Endothelial cell of umbilical vein (primary cell): ENCODE data around the gene GFAP. TPM values are rescaled to one million over a fixed set of nuclear protein-coding genes. Genes with fewer than 3 reads are reported as not detected.

Source experiments
- BruUV-seq: library from RNA; stranded (reverse); fragments of 400-500 nt; replicated peaks from 2 replicates; lab custom pipeline; 2021; lab: Mats Ljungman, UMichigan
- CTCF ChIA-PET: fragments of 300-600, 350-600 bp; sonication (Branson Sonifier 250); formaldehyde crosslinking; loops from one replicate; lab custom pipeline; 2021; ENCODE audit warnings: antibody characterized with exemption, inconsistent platforms; lab: Charles Lee
- POLR2A ChIA-PET: fragments of 300-600, 350-600 bp; sonication (Branson Sonifier 250); formaldehyde crosslinking; loops from one replicate; lab custom pipeline; 2021; ENCODE audit warnings: antibody characterized with exemption, inconsistent platforms; lab: Charles Lee
- DNase-seq: peaks from one replicate; pipeline ENCODE4 v3.0.0-alpha.2; 2011; ENCODE audit warnings: low read depth, low spot score
- FAIRE-seq: peaks from 2 replicates; lab custom pipeline; 2011; peaks lifted over from hg19 to GRCh38; lab: Jason Lieb, UNC
- H2AFZ ChIP-seq: 2 replicates; pipeline ENCODE4 v1.6.0; 2012; ENCODE audit warnings: low read depth, low read length, control low read depth, inconsistent platforms
- H3K27ac ChIP-seq: 2 replicates; pipeline ENCODE4 v1.5.1; 2011; ENCODE audit warnings: low read depth, mild to moderate bottlenecking, control low read depth, low read length, moderate library complexity; ENCODE audit not compliant: insufficient read depth
- H3K27me3 ChIP-seq, 2 experiments: 2 replicates each; pipeline versions ENCODE4 v1.6.0 to v1.6.1; 2011; ENCODE audit warnings: low read length in 2 of 2, mixed read lengths in 1 of 2; ENCODE audit not compliant: control insufficient read depth in 2 of 2, insufficient read depth in 2 of 2
- H3K36me3 ChIP-seq, 2 experiments: 2 replicates in 1 of 2; 3 replicates in 1 of 2; pipeline ENCODE4 v1.5.1; 2011; ENCODE audit warnings: low read length in 2 of 2, mild to moderate bottlenecking in 1 of 2, moderate library complexity in 1 of 2; ENCODE audit not compliant: control insufficient read depth in 2 of 2, insufficient read depth in 2 of 2; ENCODE audit errors: extremely low read depth in 1 of 2
- H3K4me1 ChIP-seq: 3 replicates; pipeline ENCODE4 v1.5.1; 2011; ENCODE audit warnings: mild to moderate bottlenecking, low read length; ENCODE audit not compliant: control insufficient read depth, insufficient read depth; ENCODE audit errors: extremely low read depth
- H3K4me2 ChIP-seq: 2 replicates; pipeline ENCODE4 v1.6.1; 2011; ENCODE audit warnings: low read length, control low read depth, mixed read lengths; ENCODE audit not compliant: insufficient read depth
- H3K4me3 ChIP-seq, 3 experiments: fragments of 200-600 bp in 1 of 3; sonication (generic), shearing (Covaris generic) in 1 of 3; replicated peaks in 1 of 3; 2 replicates each; pipeline ENCODE4 v1.5.1; 2011 to 2016; ENCODE audit warnings: control low read depth in 3 of 3, low read length in 3 of 3, mild to moderate bottlenecking in 2 of 3, inconsistent platforms in 1 of 3, low read depth in 1 of 3, moderate library complexity in 1 of 3; ENCODE audit not compliant: insufficient read depth in 1 of 3
- H3K79me2 ChIP-seq: 2 replicates; pipeline ENCODE4 v1.6.0; 2012; ENCODE audit warnings: low read length, inconsistent platforms; ENCODE audit not compliant: control insufficient read depth, insufficient read depth
- H3K9ac ChIP-seq: replicated peaks from 2 replicates; pipeline ENCODE3; 2011; ENCODE audit warnings: low read length, control low read depth; ENCODE audit not compliant: insufficient read depth; ENCODE audit errors: extremely low read depth
- H3K9me1 ChIP-seq: replicated peaks from 3 replicates; pipeline ENCODE4 v1.6.0; 2011; ENCODE audit warnings: mild to moderate bottlenecking, low read length; ENCODE audit not compliant: control insufficient read depth, insufficient read depth; ENCODE audit errors: extremely low read depth
- H3K9me3 ChIP-seq: replicated peaks from 2 replicates; pipeline ENCODE4 v1.5.1; 2012; ENCODE audit warnings: low read length, inconsistent platforms; ENCODE audit not compliant: control insufficient read depth, insufficient read depth
- H4K20me1 ChIP-seq: replicated peaks from 2 replicates; pipeline ENCODE3; 2011; ENCODE audit warnings: mild to moderate bottlenecking, low read length; ENCODE audit not compliant: control insufficient read depth, insufficient read depth; ENCODE audit errors: extremely low read depth
- EZH2 ChIP-seq: IDR thresholded peaks from 2 replicates; pipeline ENCODE4 v1.6.1; 2012; ENCODE audit warnings: borderline replicate concordance, low read depth, mild to moderate bottlenecking, moderate library complexity, low read length, inconsistent platforms; ENCODE audit not compliant: severe bottlenecking
- FOS ChIP-seq: IDR thresholded peaks from 2 replicates; pipeline ENCODE4 v1.6.1; 2011; ENCODE audit warnings: mild to moderate bottlenecking, low read length, moderate library complexity, borderline replicate concordance; ENCODE audit not compliant: insufficient read depth
- GATA2 ChIP-seq: IDR thresholded peaks from 2 replicates; pipeline ENCODE4 v1.7.0; 2011; ENCODE audit warnings: low read depth, mild to moderate bottlenecking, moderate library complexity, mixed read lengths, low read length; ENCODE audit not compliant: insufficient read length, insufficient read depth
- JUN ChIP-seq: IDR thresholded peaks from 2 replicates; pipeline ENCODE4 v1.6.1; 2011; ENCODE audit warnings: borderline replicate concordance, low read depth; ENCODE audit not compliant: insufficient read length, insufficient read depth
- MYC ChIP-seq: IDR thresholded peaks from one replicate; pipeline ENCODE4 v1.6.1; 2011; ENCODE audit warnings: mild to moderate bottlenecking, low read depth, low read length
- POLR2A ChIP-seq: IDR thresholded peaks from 2 replicates; pipeline ENCODE4 v1.6.1; 2012; ENCODE audit warnings: low read depth, mild to moderate bottlenecking, control low read depth, low read length
- POLR2AphosphoS5 ChIP-seq: IDR thresholded peaks from 2 replicates; pipeline ENCODE4 v1.6.1; 2012; ENCODE audit warnings: low read depth, mild to moderate bottlenecking, control low read depth, low read length, moderate library complexity; ENCODE audit not compliant: insufficient read depth
- dilution Hi-C: fragments of 300-500 bp; cut with MboI; formaldehyde crosslinking; loops from one replicate; pipeline ENCODE4 v1.15.0; 2019; ENCODE audit warnings: low sequenced_read_pairs; ENCODE audit not compliant: extremely low pct_ligation_motif_present
- intact Hi-C: fragments of 100-400 bp; cut with micrococcal nuclease; formaldehyde crosslinking; loops from one replicate; pipeline ENCODE4 v1.10.0; 2022
- polyA plus RNA-seq, 4 experiments: library from polyadenylated mRNA; depleted of rRNA in 3 of 4; stranded (reverse) in 3 of 4; unstranded in 1 of 4; fragments of >200 nt; gene quantifications; 2 replicates each; pipeline versions ENCODE4 v1.2.1 to v1.2.3, GENCODE V29; 2011 to 2012; ENCODE audit warnings: missing spikeins in 1 of 4
- total RNA-seq: library from RNA; stranded (reverse); gene quantifications from 2 replicates; pipeline ENCODE4 v1.2.3, GENCODE V29; 2021
- TF ChIP-seq, protein P1 (sequence below): IDR thresholded peaks from 2 replicates; pipeline ENCODE4 v1.6.1; 2011; ENCODE audit not compliant: insufficient read depth, insufficient read length
- TF ChIP-seq, protein P2 (sequence below), 2 donors: IDR thresholded peaks; 1 replicate in 1 of 2; 2 replicates in 1 of 2; pipeline ENCODE4 v1.5.1; 2011; ENCODE audit warnings: low read length in 2 of 2, mild to moderate bottlenecking in 2 of 2, moderate library complexity in 2 of 2, control low read depth in 1 of 2, inconsistent platforms in 1 of 2, low read depth in 1 of 2; ENCODE audit not compliant: insufficient read depth in 1 of 2; ENCODE audit errors: extremely low read depth in 1 of 2

The GFAP gene
- total and polyA plus RNA-seq, 2 donors (not counting 3 experiments of a cell fraction or from before 2014, with no cell fraction given): 0.07 to 0.42 TPM

DNA sequence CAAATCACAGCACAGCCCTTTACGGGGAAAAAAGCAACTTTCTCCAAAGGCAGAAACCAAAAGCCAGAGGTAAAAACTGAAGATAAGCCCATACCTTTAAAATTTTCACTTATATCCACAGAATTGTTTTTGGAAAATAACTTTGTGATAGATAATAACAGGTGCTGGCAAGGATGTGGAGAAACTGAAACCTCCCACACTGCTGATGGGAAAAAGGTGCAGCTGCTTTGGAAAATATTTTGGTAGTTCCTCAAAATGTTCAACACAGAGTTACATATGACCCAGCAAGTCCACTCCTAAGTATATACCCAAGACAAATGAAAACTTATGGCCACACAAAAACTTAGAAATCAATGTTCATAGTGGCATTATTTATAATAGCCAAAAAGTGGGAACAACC is 28.3 kb downstream of the GFAP start:
- no peaks in the 10 kb centered on the region for H3K9me3 ChIP-seq
- H4K20me1 ChIP-seq: no peaks in the 10 kb centered on the region
- no TSS peak for BruUV-seq
- TF ChIP-seq POLR2AphosphoS5: no peak
- no peak for TF ChIP-seq EZH2
- no peak for TF ChIP-seq FOS
- TF ChIP-seq, protein P1, sequence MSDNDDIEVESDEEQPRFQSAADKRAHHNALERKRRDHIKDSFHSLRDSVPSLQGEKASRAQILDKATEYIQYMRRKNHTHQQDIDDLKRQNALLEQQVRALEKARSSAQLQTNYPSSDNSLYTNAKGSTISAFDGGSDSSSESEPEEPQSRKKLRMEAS: no peak
- no peak for TF ChIP-seq POLR2A
- TF ChIP-seq GATA2: no peak
- TF ChIP-seq JUN: no peak
- TF ChIP-seq, protein P2, sequence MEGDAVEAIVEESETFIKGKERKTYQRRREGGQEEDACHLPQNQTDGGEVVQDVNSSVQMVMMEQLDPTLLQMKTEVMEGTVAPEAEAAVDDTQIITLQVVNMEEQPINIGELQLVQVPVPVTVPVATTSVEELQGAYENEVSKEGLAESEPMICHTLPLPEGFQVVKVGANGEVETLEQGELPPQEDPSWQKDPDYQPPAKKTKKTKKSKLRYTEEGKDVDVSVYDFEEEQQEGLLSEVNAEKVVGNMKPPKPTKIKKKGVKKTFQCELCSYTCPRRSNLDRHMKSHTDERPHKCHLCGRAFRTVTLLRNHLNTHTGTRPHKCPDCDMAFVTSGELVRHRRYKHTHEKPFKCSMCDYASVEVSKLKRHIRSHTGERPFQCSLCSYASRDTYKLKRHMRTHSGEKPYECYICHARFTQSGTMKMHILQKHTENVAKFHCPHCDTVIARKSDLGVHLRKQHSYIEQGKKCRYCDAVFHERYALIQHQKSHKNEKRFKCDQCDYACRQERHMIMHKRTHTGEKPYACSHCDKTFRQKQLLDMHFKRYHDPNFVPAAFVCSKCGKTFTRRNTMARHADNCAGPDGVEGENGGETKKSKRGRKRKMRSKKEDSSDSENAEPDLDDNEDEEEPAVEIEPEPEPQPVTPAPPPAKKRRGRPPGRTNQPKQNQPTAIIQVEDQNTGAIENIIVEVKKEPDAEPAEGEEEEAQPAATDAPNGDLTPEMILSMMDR (IDR thresholded peaks at IDR 0.05; ENCODE audit: extremely low read depth in 1 of 2, insufficient read depth in 1 of 2, low read depth in 1 of 2, low read length in 2 of 2): no peak
- no peak for TF ChIP-seq MYC
- FAIRE-seq (no peak), DNase-seq (no peak)
- no peak overlapping the region for H3K4me3 ChIP-seq
- no peak overlapping the region for H3K4me2 ChIP-seq
- peaks cover 50% of the 10 kb centered on the region for H3K79me2 ChIP-seq
- ChIA-PET POLR2A (no interaction called here), CTCF (no interaction called here)
- peaks cover 3% of the 10 kb centered on the region for H3K9me1 ChIP-seq
- no peaks in the 10 kb centered on the region for H3K27me3 ChIP-seq
- no peak overlapping the region for H2AFZ ChIP-seq
- H3K27ac ChIP-seq: no peak overlapping the region
- no peaks in the 10 kb centered on the region for H3K4me1 ChIP-seq
- dilution Hi-C loops (no loop called here), intact Hi-C loops (no loop called here)
- H3K36me3 ChIP-seq: peaks cover 24 to 40% of the 10 kb centered on the region in 2 experiments
- H3K9ac ChIP-seq: no peak overlapping the region
